HG03575 (cell line): ENCODE measurements around the gene PRRT1.

ENCODE experiments used
- ATAC-seq: cut with Tn5 transposase; IDR thresholded peaks from one replicate; pipeline ENCODE4 v1.9.1; 2021; ENCODE audit not compliant: unreplicated experiment, insufficient number of reproducible peaks, low FRiP score; ENCODE audit errors: extremely low read depth

Gene PRRT1

DNA sequence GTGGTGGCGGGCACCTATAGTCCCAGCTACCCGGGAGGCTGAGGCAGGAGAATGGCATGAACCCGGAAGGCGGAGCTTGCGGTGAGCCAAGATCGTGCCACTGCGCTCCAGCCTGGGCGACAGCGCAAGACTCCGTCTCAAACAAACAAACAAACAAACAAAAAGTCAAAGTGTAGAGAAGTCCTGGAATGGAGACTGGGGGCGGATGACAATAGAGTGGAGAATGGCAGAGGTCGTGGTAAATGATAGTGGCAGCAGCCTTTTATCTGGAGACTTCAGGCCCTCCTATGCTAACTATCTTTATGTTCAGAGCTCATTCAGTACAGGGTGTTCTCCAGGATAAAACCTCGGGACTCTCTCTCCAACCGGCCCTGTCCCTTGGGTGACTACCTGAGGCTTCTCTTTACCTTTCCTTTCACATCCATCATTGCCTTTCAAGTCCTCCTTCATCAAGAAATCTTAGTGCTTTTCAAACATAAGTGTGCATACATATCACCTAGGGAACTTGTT lies 20.2 kb downstream of the PRRT1 start:
- no peak for ATAC-seq

DNA sequence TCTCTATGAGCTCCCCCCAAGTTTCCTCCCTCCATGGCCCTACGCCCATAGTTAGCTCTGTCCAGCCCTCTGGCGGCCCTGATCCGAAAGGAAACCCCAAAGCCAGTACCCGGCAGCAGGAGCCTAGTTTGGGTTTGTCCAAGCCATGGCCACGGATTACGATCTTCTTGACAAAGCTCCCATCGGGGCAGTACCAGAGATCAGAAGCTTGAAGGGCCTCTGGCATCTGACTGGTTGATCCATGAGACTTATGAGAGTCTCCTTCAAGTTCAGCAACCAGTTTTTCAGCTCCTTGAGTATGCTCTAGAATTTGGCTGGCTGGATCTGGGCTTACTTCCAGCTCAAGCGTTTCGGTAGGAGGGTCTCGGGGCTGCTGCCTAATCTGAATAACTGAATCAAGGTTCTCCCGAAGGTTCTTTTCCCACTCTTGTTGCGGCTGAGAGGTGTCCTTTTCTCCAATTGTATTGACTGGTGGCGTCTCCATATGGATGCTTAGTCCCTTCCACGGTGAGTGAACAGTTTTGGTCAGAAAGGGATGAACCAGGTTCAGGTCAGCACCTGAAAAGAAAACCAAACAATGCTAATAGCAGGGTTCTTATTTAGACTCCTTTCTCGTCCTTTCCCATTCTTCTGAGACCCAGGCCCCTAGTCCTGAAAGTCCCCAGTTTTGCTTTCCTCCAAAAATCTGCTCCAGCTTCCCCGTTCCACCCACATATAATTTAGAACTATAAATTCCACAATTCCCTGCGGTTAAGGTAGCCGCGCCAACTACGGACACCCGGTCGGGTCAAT lies 22.2 kb downstream of the PRRT1 start:
- no peak for ATAC-seq

- no peak for ATAC-seq
Measured at GRCh38 chr6:32128751-32129296, 22.9 kb downstream of the PRRT1 start.

DNA sequence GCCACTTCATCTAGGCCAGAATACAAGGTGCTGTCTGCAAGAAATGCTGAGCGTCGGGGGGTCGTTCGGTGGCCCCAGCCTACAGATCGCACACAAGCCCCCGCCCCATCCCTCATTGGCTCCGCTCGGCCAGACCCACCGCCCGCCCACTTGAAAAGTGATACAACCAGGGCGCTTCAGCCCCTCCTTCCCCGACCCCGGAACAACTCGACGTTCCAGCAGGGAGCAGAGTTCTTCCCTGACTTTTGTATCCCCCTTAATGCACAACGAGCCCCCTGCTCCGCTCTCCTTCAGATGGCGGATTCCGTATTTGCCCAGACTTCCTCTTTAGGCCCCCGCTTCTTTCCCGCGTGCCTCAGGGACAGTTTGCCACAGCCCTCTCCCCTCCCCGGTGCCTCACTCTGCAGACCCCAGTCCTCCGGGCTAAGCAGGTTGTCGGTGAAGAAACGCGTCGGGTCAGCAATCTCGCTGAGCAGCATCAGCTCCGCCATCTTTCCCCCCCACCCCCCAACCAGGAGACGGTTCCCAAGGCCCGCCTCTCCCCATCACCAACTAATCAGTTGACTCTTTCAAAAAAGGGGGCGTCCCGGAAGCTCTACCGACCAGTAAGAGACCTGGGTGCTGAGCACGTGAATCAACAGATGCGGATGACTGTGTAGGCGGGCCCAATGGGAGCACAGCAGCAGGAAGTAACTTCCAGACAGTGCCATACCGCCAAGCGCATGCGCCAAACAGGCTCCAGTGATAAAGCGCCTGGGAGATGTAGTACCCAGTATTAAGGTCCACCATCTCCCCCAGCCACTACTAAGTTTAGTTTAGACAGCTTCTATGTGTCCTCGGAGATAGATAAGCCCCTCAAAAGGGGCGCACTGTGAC lies 23.8 kb downstream of the PRRT1 start, which contains the start of gene ATF6B:
ATF6B (minus strand) TSS at position 530 of the 876 bp plus-strand sequence; CDS start at position 491, 39 bp downstream.
- ATAC-seq: peak; percentile 68

DNA sequence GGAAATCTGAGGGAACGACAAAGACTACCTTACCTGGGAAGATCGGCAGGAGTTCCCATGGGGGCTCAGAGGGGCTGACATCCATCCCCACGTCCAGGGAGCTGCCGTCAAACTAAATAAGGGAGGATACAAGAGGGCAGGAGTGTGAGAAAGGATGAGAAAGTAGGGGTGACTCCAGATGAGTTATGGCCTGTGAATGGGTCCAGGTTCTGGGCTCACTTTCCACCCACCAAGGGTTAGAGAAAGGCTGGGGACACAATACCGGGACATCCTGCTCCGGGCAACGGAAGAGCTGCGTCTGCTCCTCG lies 24.4 kb downstream of the PRRT1 start:
- no peak for ATAC-seq

DNA sequence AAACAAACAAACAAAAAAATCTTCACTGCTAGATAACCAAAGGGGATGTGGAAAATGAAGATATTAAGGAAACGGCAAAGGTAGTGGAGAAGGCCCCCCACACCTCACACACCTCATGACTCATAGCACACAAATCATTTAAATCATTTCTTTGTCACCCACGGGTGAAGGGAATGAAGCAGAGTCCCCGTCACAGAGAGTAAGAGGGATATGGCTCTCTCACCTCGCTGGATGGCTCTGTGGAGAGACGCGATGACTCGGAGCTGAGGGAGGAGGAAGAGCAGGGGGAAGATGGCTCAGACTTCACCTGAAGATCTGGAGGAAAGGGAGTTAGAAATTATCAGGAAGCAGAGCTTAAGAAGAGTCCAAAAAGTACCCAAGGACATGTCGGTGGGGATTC lies 24.9 kb downstream of the PRRT1 start:
- no peak for ATAC-seq

GRCh38 chr6:32123681-32124080 lies 28.1 kb downstream of the PRRT1 start:
- no peak for ATAC-seq

DNA sequence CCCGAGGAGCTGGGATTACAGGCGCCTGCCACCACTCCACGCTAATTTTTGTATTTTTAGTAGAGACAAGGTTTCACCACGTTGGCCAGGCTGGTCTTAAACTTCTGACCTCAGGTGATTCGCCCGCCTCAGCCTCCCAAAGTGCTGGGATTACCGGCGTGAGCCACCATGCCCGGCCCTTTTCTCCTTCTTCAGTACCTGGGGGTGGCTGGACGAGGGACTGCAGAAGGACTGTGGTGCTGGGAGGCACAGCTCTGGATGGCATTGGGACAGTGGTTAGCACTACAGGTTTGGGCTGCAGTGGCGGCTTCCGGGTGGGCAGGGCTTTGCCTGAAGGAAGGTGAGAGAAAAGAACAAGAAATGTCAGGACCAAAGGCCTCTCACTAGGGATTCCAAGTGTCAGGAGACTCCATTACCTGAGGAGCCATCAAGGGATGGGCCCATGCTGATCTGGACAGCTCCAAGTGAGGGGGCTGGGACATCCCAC lies 31.1 kb downstream of the PRRT1 start:
- no peak for ATAC-seq

DNA sequence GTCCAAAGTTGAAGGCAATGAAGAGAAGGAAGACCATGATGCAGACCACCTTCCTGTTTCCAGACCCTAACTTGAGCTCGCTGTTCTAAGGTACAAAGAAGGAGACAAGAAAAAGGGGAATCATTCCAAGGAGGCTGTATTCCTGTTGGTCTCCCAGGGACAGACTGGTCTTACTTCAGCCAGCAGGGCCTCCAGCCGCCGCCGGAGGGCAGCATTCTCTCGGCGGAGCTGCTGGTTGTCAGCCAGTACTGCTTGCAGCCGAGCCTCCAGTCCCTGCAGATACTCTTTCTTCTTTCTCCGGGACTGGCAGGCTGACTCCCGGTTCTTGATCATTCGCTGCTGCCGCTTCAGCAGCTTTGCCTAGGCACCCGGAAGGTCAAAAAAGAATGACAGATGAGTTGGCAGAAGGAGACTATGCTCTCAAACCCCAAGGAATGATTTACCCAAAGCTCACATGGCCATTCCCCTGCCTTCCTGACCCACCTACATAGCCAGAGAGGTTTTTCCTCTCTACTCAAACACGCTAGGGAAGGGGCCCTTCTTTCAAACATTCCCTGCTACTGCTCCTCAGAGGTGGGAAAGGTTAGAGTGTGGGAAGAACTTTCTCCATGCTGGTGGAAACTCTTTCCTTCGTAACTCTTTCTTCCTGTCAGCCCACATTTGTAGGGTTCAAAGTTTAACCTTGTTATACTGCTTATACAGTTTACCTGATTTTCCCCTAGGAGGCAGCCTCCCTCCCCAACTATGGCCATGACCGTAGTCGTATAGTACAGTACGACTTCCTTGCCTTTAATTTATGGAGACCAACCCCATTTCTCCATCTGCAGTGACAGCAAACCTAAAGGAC lies 32.7 kb downstream of the PRRT1 start:
- no peak for ATAC-seq

GRCh38 chr6:32117461-32117860 lies 34.3 kb downstream of the PRRT1 start:
- ATAC-seq: no peak

DNA sequence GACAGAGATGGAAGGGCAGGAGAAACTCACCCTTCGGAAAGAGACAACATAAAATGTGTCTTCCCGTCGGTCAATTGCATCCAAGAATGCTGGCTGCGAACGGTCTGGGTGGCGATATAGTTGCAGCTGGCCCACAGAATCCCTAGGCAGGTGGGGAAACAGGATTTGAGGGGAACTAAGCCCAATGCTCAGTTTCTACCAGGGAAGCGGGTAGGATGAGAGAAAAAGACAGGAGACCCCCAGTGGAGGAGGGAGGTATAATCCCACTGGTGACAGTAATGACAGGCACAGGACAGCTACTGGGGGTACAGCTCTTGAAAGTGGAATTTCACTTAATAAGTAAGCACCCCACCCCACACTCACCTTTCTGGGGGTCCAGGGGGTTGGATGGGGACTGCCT lies 35.1 kb downstream of the PRRT1 start:
- ATAC-seq: no peak

GRCh38 chr6:32115623-32116022 lies 36.1 kb downstream of the PRRT1 start:
- no peak for ATAC-seq

GRCh38 chr6:32114796-32115195 lies 36.9 kb downstream of the PRRT1 start:
- no peak for ATAC-seq

DNA sequence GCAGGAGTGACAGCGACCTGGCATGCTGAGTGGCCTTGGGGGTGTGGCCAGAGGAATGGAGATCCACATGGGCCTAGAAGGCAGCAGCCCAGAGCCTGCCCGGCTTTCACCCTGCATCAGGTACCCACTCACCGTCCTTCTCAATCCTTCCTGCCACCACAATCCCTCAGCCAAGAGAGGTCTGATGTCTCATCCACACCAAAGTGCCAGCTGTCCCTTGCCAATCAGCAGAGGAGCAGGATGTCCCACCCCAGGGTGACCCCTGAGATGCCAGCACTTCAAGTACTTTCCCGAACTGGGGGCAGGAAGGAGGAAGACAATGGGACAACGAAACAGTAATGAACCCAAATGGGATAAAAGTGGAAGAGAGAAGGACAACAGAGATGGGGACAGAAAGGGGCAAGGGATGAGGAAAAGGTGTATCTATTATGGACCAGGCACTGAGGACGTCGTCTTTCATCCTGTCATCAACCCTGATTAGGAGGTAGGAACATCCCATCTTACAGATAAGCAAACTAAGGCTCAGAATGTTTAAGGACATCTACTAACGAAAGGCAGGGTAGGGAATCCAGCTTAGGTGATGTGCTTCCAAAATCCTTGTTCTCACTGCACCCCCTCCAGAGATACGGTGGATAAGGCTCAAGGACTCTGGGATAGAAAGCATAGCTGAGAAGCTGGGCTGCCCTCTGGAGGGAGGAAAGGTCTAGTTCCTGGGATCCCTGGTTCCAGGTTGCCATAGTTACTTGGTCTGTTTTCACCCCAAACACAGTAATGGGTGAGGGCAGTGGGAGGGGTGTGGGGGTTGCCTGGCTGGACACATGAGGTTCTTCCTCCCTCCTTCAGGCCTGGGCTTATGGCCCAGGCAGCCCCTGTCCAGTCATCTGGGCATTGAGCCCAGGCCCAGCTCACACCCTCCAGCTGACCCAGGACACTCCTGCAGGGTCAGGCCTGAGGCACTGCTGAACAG lies 38.1 kb downstream of the PRRT1 start:
- no peak for ATAC-seq

GRCh38 chr6:32112431-32112980 lies 39.2 kb downstream of the PRRT1 start:
- ATAC-seq: no peak

DNA sequence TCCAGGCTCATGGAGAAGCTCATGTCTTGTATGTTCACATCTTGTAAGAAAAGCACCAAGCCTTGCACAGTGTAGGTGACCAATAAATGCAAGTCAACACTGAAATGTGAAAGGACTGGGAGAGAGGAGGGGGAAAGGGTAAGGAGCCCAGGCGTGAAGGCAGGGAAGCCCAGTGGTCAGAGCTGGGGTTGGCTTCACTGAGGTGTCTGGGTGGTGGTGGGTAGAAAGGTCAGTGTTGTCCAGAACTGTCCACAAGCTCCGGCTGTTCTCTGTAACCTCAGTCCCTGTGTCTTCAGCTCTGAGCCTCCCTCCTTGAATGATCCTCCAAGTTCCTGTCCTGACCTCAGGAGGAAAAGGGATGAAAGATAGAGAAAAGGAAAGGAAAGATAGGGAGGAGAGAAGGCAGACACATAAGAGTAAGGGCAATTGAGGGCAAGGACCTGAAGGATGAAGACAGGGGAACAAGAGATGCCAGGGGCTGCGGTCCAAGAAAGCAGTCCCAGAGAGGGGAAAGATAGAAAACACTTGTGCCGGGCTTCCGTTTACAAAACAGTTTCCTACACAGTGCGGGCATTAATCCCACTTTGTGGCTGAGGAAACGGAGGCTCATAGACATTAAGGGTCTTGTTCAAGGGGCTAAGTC lies 40.2 kb downstream of the PRRT1 start:
- ATAC-seq: no peak

DNA sequence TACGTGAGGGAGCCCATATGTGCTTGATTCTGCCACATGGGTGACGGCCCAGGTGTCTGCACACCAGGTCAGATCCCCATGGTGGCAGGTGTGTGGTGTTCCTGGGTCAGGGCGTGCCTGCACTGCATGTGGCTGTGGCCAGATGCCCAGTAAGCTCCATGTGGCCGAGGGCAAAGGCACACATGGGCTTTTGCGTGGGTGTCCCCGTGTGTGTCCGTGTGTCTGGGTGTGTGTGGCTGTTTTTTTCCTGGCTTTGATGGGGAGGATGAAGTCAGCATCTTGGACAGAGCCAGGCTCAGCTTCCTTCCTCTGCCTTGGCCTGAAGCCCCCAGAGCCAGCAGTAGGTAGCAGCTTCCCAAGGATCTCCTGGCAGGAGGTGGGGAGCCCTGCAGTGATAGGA lies 41.1 kb downstream of the PRRT1 start:
- ATAC-seq: no peak
